GM10266 (cell line): Measurements from ENCODE around the gene HLA-DQA1.

Experiments used
- DNase-seq: peaks from one replicate; pipeline ENCODE4 v3.0.0; 2012; ENCODE audit errors: extremely low spot score
- CTCF ChIP-seq: IDR thresholded peaks from 2 replicates; pipeline ENCODE4 v1.5.1; 2012; ENCODE audit warnings: mild to moderate bottlenecking, low read depth; ENCODE audit not compliant: control insufficient read depth, insufficient read depth; ENCODE audit errors: missing control alignments

HLA-DQA1 gene

DNA sequence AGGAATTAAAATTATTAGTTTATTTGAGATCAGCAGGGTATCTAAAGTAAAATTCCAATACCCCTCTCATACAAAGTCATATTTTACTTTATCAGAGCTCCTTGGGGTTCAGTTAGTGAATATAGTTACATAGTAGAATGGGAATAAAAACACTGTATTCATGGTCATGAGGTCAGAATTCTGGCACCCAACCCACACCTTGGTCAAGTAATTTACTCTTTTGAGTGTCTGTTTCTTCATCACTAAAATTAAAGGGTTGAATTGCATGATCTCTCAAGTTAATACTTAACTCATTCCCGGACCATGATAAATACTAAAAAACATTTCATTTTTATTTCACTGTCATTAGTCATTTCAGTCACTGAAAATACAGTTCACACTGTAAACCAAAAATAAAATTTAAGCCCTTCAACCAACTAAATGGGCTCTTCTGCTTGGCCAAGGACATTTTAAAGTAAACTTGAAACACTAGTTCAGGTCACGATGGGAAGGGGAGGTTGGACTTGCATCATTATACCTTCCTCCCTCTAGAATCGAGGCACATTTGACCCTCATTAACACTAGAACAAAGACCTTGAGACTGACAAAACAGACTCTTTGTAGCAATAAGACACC is 26.4 kb upstream of the HLA-DQA1 start:
- no peak for DNase-seq
- TF ChIP-seq CTCF = no peak

GRCh38 chr6:32613475-32613874 is 23.7 kb upstream of the HLA-DQA1 start:
- no peak for TF ChIP-seq CTCF
- DNase-seq = no peak

GRCh38 chr6:32614366-32615081 is 22.7 kb upstream of the HLA-DQA1 start:
- TF ChIP-seq CTCF = no peak
- DNase-seq = no peak

- no peak for TF ChIP-seq CTCF
- DNase-seq = no peak
These were observed 21.2 kb upstream of the HLA-DQA1 start for GRCh38 chr6:32615885-32616532.

DNA sequence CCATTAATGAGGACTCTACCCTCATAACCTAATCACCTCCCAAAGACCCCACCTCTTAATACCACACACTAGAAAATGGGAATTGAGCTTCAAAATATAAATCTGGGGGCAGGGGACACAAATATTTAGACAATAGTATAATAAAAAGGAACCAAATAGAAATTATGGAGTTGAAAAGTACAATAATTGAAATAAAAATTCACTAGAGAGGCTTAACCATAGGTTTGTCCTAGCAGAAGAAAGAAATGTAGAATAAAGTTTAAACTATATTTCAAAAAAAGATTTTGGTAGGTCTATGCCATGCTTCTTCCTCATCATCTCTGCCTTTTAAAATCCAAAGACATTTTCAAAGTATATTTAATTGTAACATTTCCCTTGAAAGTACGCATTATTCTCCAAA is 19.5 kb upstream of the HLA-DQA1 start:
- no peak for TF ChIP-seq CTCF
- no peak for DNase-seq

GRCh38 chr6:32621372-32621771 is 15.8 kb upstream of the HLA-DQA1 start:
- TF ChIP-seq CTCF = no peak

More at GRCh38 chr6:32621372-32621771, 15.8 kb upstream of the HLA-DQA1 start:
- no peak for DNase-seq
